HEK293 (cell line): ENCODE measurements around the gene UNC93B1.

Experiments
- IKZF3 ChIP-seq: fragments of 450-650 bp; IDR thresholded peaks from 2 replicates; pipeline ENCODE4 v1.5.0; 2018; ENCODE audit warnings: missing biosample characterization, mild to moderate bottlenecking, missing genetic modification characterization, moderate library complexity
- SP2 ChIP-seq: fragments of 450-650 bp; formaldehyde crosslinking; IDR thresholded peaks from 2 replicates; pipeline ENCODE4 v1.5.1; 2016; ENCODE audit warnings: missing biosample characterization, missing genetic modification characterization
- ZBTB17 ChIP-seq: fragments of 450-650 bp; formaldehyde crosslinking; IDR thresholded peaks from 2 replicates; pipeline ENCODE4 v1.5.1; 2016; ENCODE audit warnings: missing biosample characterization, missing genetic modification characterization
- ZBTB20 ChIP-seq: fragments of 450-650 bp; formaldehyde crosslinking; IDR thresholded peaks from 2 replicates; pipeline ENCODE4 v1.5.1; 2016; ENCODE audit warnings: missing biosample characterization, missing genetic modification characterization
- ZBTB49 ChIP-seq: fragments of 450-650 bp; formaldehyde crosslinking; IDR thresholded peaks from 2 replicates; pipeline ENCODE4 v1.5.1; 2016; ENCODE audit warnings: missing biosample characterization, missing genetic modification characterization, low read depth
- ZBTB8A ChIP-seq: fragments of 450-650 bp; formaldehyde crosslinking; IDR thresholded peaks from 2 replicates; pipeline ENCODE4 v1.5.1; 2016; ENCODE audit warnings: missing biosample characterization, missing genetic modification characterization
- ZIC2 ChIP-seq: fragments of 450-650 bp; formaldehyde crosslinking; IDR thresholded peaks from 2 replicates; pipeline ENCODE4 v1.5.1; 2016; ENCODE audit warnings: missing biosample characterization, missing genetic modification characterization
- ZNF155 ChIP-seq: fragments of 450-650 bp; formaldehyde crosslinking; IDR thresholded peaks from 2 replicates; pipeline ENCODE4 v1.5.1; 2016; ENCODE audit warnings: missing biosample characterization, missing genetic modification characterization
- ZNF214 ChIP-seq: fragments of 450-650 bp; formaldehyde crosslinking; IDR thresholded peaks from 2 replicates; pipeline ENCODE4 v1.5.1; 2017; ENCODE audit warnings: missing biosample characterization, mild to moderate bottlenecking, missing genetic modification characterization, borderline replicate concordance
- ZNF239 ChIP-seq: fragments of 450-650 bp; formaldehyde crosslinking; IDR thresholded peaks from 2 replicates; pipeline ENCODE4 v1.5.1; 2016; ENCODE audit warnings: missing biosample characterization, missing genetic modification characterization
- ZNF311 ChIP-seq: fragments of 450-650 bp; formaldehyde crosslinking; IDR thresholded peaks from 2 replicates; pipeline ENCODE4 v1.5.1; 2017; ENCODE audit warnings: missing biosample characterization, missing genetic modification characterization, borderline replicate concordance
- ZNF354C ChIP-seq: fragments of 450-650 bp; formaldehyde crosslinking; IDR thresholded peaks from 2 replicates; pipeline ENCODE4 v1.5.1; 2016; ENCODE audit warnings: missing biosample characterization, missing genetic modification characterization, low read depth, borderline replicate concordance
- ZNF473 ChIP-seq: fragments of 450-650 bp; formaldehyde crosslinking; IDR thresholded peaks from 2 replicates; pipeline ENCODE4 v1.5.1; 2017; ENCODE audit warnings: missing biosample characterization, missing genetic modification characterization
- ZNF544 ChIP-seq: fragments of 450-650 bp; formaldehyde crosslinking; IDR thresholded peaks from 2 replicates; pipeline ENCODE4 v1.5.0; 2017; ENCODE audit warnings: missing biosample characterization, missing genetic modification characterization
- ZNF548 ChIP-seq: fragments of 450-650 bp; formaldehyde crosslinking; IDR thresholded peaks from 2 replicates; pipeline ENCODE4 v1.5.1; 2016; ENCODE audit warnings: missing biosample characterization, missing genetic modification characterization
- ZNF549 ChIP-seq: fragments of 450-650 bp; IDR thresholded peaks from 2 replicates; pipeline ENCODE4 v1.5.1; 2018; ENCODE audit warnings: missing biosample characterization, missing genetic modification characterization, mild to moderate bottlenecking, inconsistent platforms, moderate library complexity
- TF ChIP-seq, protein P1 (sequence below): fragments of 450-650 bp; formaldehyde crosslinking; IDR thresholded peaks from 2 replicates; pipeline ENCODE4 v1.5.0; 2017; ENCODE audit warnings: missing biosample characterization, missing genetic modification characterization, borderline replicate concordance
- TF ChIP-seq, protein P2 (sequence below): fragments of 450-650 bp; formaldehyde crosslinking; IDR thresholded peaks from 2 replicates; pipeline ENCODE4 v1.5.1; 2017; ENCODE audit warnings: missing biosample characterization, missing genetic modification characterization
- TF ChIP-seq, protein P3 (sequence below): fragments of 450-650 bp; formaldehyde crosslinking; IDR thresholded peaks from 2 replicates; pipeline ENCODE4 v1.5.1; 2016; ENCODE audit warnings: missing biosample characterization, missing genetic modification characterization

UNC93B1 gene

DNA sequence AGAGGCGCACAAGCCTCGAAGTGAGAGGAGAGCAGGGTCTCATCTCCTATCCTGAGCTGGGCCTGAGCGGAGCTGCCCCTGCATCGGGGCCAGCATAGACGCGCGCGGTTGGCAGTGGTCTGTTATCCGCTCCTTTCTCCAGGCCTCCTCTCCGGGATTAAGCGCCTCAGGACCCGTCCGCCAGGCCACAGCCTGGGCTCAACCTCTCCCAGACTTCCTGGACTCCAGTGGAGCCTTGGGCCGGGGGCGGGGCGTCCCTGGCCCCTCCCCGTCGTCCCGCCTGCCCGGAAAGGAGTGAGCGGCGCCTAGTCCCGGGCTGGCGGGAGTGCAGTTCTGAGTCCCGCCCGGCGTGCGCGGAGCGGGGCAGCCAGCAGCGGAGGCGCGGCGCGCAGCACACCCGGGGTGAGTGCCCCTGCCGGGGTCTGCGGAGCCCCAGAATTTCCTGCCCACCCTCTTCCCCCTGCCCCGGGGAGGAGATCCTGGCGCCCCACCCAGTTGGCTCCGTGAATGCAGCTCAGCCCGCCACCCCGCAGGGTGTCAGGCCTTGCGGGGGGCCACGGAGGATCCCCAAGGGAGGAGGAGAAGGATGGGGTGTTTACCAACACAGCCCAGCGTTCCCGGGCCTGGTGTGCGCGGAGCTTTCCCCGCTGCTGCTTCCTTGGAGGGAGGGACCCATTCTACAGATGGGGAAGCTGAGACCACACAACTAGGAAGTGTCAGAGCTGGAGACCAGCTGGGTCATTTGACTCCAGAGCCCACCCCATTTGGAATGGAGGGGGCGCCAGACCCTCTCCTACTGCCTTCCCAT is 35.0 kb upstream of the UNC93B1 start, which contains the start of gene TCIRG1 (continued):
- TF ChIP-seq, protein P1, sequence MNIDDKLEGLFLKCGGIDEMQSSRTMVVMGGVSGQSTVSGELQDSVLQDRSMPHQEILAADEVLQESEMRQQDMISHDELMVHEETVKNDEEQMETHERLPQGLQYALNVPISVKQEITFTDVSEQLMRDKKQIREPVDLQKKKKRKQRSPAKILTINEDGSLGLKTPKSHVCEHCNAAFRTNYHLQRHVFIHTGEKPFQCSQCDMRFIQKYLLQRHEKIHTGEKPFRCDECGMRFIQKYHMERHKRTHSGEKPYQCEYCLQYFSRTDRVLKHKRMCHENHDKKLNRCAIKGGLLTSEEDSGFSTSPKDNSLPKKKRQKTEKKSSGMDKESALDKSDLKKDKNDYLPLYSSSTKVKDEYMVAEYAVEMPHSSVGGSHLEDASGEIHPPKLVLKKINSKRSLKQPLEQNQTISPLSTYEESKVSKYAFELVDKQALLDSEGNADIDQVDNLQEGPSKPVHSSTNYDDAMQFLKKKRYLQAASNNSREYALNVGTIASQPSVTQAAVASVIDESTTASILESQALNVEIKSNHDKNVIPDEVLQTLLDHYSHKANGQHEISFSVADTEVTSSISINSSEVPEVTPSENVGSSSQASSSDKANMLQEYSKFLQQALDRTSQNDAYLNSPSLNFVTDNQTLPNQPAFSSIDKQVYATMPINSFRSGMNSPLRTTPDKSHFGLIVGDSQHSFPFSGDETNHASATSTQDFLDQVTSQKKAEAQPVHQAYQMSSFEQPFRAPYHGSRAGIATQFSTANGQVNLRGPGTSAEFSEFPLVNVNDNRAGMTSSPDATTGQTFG (tag by site-specific recombination) = no peak
- no peak for TF ChIP-seq ZNF473 (tag by site-specific recombination)
- TF ChIP-seq ZNF155 (tag by site-specific recombination) = no peak
- TF ChIP-seq ZBTB17 = 0 out of 2 replicates have a peak, but pooled peaks have one; percentile 24
- TF ChIP-seq ZNF239 (tag by site-specific recombination) = no peak
- TF ChIP-seq ZNF311 (tag by site-specific recombination) = no peak
- TF ChIP-seq ZNF354C (tag by site-specific recombination) = no peak
- TF ChIP-seq ZNF549 (tag by site-specific recombination) = no peak
- peak; percentile 76 for TF ChIP-seq SP2 (tag by site-specific recombination)
- TF ChIP-seq ZNF544 (tag by site-specific recombination) = no peak
- TF ChIP-seq, protein P2, sequence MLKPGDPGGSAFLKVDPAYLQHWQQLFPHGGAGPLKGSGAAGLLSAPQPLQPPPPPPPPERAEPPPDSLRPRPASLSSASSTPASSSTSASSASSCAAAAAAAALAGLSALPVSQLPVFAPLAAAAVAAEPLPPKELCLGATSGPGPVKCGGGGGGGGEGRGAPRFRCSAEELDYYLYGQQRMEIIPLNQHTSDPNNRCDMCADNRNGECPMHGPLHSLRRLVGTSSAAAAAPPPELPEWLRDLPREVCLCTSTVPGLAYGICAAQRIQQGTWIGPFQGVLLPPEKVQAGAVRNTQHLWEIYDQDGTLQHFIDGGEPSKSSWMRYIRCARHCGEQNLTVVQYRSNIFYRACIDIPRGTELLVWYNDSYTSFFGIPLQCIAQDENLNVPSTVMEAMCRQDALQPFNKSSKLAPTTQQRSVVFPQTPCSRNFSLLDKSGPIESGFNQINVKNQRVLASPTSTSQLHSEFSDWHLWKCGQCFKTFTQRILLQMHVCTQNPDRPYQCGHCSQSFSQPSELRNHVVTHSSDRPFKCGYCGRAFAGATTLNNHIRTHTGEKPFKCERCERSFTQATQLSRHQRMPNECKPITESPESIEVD (tag by site-specific recombination) = no peak
- TF ChIP-seq IKZF3 (tag by site-specific recombination) = peak; percentile 41; the same call in 1 of the 2 replicates
- 0 out of 2 replicates have a peak, but pooled peaks have one; percentile 36 for TF ChIP-seq ZBTB8A (tag by site-specific recombination)
- no peak for TF ChIP-seq ZNF548 (tag by site-specific recombination)
- peak; percentile 37; the same call in 1 of the 2 replicates for TF ChIP-seq ZIC2 (tag by site-specific recombination)
- TF ChIP-seq, protein P3, sequence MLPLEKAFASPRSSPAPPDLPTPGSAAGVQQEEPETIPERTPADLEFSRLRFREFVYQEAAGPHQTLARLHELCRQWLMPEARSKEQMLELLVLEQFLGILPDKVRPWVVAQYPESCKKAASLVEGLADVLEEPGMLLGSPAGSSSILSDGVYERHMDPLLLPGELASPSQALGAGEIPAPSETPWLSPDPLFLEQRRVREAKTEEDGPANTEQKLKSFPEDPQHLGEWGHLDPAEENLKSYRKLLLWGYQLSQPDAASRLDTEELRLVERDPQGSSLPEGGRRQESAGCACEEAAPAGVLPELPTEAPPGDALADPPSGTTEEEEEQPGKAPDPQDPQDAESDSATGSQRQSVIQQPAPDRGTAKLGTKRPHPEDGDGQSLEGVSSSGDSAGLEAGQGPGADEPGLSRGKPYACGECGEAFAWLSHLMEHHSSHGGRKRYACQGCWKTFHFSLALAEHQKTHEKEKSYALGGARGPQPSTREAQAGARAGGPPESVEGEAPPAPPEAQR (tag by site-specific recombination) = no peak
- no peak for TF ChIP-seq ZNF214 (tag by site-specific recombination)
- no peak for TF ChIP-seq ZBTB49 (tag by site-specific recombination)
- peak; percentile 83 for TF ChIP-seq ZBTB20 (tag by site-specific recombination)
